Psoas muscle (tissue), 8 donors: Measurements from ENCODE around the gene EIF4EBP2. TPM values are rescaled to one million over a fixed set of nuclear protein-coding genes. Genes with fewer than 3 reads are reported as not detected.

ENCODE experiments used
- ATAC-seq, 4 donors: fragments of 200-7000 bp; cut with Tn5 transposase; one replicate each; pipeline ENCODE4 v1.9.1; 2020; ENCODE audit warnings: moderate library complexity in 3 of 4, mild to moderate bottlenecking in 2 of 4
- DNase-seq, 2 donors: peaks; one replicate each; pipeline ENCODE4 v3.0.0-alpha.2; 2020
- H3K27ac ChIP-seq: fragments of 200-600 bp; one replicate; pipeline ENCODE4 v1.8.0; 2022
- H3K27me3 ChIP-seq, 3 donors: fragments of 200-600 bp in 1 of 3; one replicate each; pipeline versions ENCODE4 v1.6.1 to v1.8.0; 2013 to 2022; ENCODE audit warnings: low read length in 2 of 3, mild to moderate bottlenecking in 2 of 3, moderate library complexity in 1 of 3; ENCODE audit not compliant: insufficient read depth in 3 of 3
- H3K36me3 ChIP-seq, 2 donors: fragments of 200-600 bp in 1 of 2; one replicate each; pipeline versions ENCODE4 v1.6.1 to v1.8.0; 2013 to 2022; ENCODE audit warnings: low read depth in 1 of 2, mild to moderate bottlenecking in 1 of 2, moderate library complexity in 1 of 2; ENCODE audit not compliant: insufficient read depth in 1 of 2
- H3K4me1 ChIP-seq: fragments of 200-600 bp; one replicate; pipeline ENCODE4 v1.8.0; 2022
- H3K4me3 ChIP-seq: fragments of 200-600 bp; one replicate; pipeline ENCODE4 v1.8.0; 2022; ENCODE audit warnings: mild to moderate bottlenecking
- H3K9me3 ChIP-seq: fragments of 200-600 bp; one replicate; pipeline ENCODE4 v1.8.0; 2022
- CTCF ChIP-seq: fragments of 200-600 bp; IDR thresholded peaks from one replicate; pipeline ENCODE4 v1.8.0; 2022; ENCODE audit warnings: antibody characterized with exemption
- WGBS, 3 donors: extraction: QIAGEN DNeasy Blood & Tissue Kit; methylation state at CpG; one replicate each; pipeline versions ENCODE4 v1.1.6 to v1.1.7; 2013; 5-methylcytosine and 5-hydroxymethylcytosine counted together
- intact Hi-C, 2 donors: fragments of 100-400 bp; cut with DNase I; formaldehyde crosslinking; loops; one replicate each; pipeline versions ENCODE4 v1.11.0 to v1.14.2; 2022
- polyA plus RNA-seq, 3 donors: library from polyadenylated mRNA; stranded (reverse); fragments of 200-250 nt; gene quantifications; one replicate each; pipeline ENCODE4 v1.2.3, GENCODE V29; 2013
- total RNA-seq, 4 donors: library from RNA; stranded (reverse); fragmentation: NEBNext Ultra II Directional in 2 of 4; extraction: Animal tissue kit (Norgen Biotek cat#: 25700) in 2 of 4; gene quantifications; one replicate each; pipeline versions ENCODE4 v1.2.1 to v1.2.4, GENCODE V29; 2021 to 2023
- donor health status: healthy with polysubstance abuse.
- donor health status: DM: no; HTN: no; CAD: no; lungs with moderate emphysema.
- donor health status: Bipolar disorder and iron deficiency.
- donor health status: healthy.
- donor health status: DM: yes; HTN: yes; CAD: no.
- donor health status: DM: no; HTN: no; CAD: no.
- donor health status: DM: no; HTN: no; CAD: no.
- donor health status: DM: yes; HTN: yes; CAD: no.

EIF4EBP2 gene
- total and polyA plus RNA-seq, 7 donors = 13.0 to 76.6 (median 49.5) TPM

GRCh38 chr10:70430493-70431445 lies 26.8 kb downstream of the EIF4EBP2 start:
- intact Hi-C loops = no loop called here
- H3K4me1 ChIP-seq = peaks cover 56% of the 10 kb centered on the region
- DNase-seq (peak; percentile 62 to 80), ATAC-seq (peak; percentile 82 to 89 (median 88))
- H3K27me3 ChIP-seq = no peaks in the 10 kb centered on the region
- H3K4me3 ChIP-seq = no peak overlapping the region
- no peaks in the 10 kb centered on the region for H3K9me3 ChIP-seq
- 11 to 14% (median 14%) methylated on average over 6 of the region's 6 CpGs for WGBS, 3 donors
- H3K27ac ChIP-seq = peak overlapping the region; percentile 74
- peaks cover 0 to 31% of the 10 kb centered on the region in 2 donors for H3K36me3 ChIP-seq
- TF ChIP-seq CTCF = peak; percentile 12

GRCh38 chr10:70432101-70432500 lies 28.2 kb downstream of the EIF4EBP2 start:
- H3K9me3 ChIP-seq = no peaks in the 10 kb centered on the region
- intact Hi-C loops = no loop called here
- no peaks in the 10 kb centered on the region for H3K27me3 ChIP-seq
- no peak overlapping the region for H3K4me3 ChIP-seq
- DNase-seq (no peak), ATAC-seq (no peak)
- H3K27ac ChIP-seq = peak overlapping the region; percentile 74
- peaks cover 0 to 18% of the 10 kb centered on the region in 2 donors for H3K36me3 ChIP-seq
- peaks cover 43% of the 10 kb centered on the region for H3K4me1 ChIP-seq
- 52 to 71% (median 58%) methylated on average over 4 of the region's 4 CpGs for WGBS, 3 donors
- TF ChIP-seq CTCF = no peak

- 61 to 68% (median 67%) methylated on average over 6 of the region's 6 CpGs for WGBS, 3 donors
Measured at GRCh38 chr10:70432561-70433263, 28.8 kb downstream of the EIF4EBP2 start.

GRCh38 chr10:70433581-70434280 lies 29.8 kb downstream of the EIF4EBP2 start:
- H3K4me3 ChIP-seq = no peak overlapping the region
- no peaks in the 10 kb centered on the region for H3K9me3 ChIP-seq
- WGBS, 3 donors = 57 to 79% (median 61%) methylated on average over 9 of the region's 9 CpGs
- no peak for DNase-seq
- H3K27ac ChIP-seq = no peak overlapping the region
- TF ChIP-seq CTCF = no peak
- ATAC-seq = no peak
- intact Hi-C loops = no loop called here
- H3K4me1 ChIP-seq = peaks cover 32% of the 10 kb centered on the region
- H3K36me3 ChIP-seq = peaks cover 0 to 5% of the 10 kb centered on the region in 2 donors
- H3K27me3 ChIP-seq = no peaks in the 10 kb centered on the region

More at GRCh38 chr10:70432561-70433263, 28.8 kb downstream of the EIF4EBP2 start:
- TF ChIP-seq CTCF = no peak
- DNase-seq (no peak), ATAC-seq (no peak)
- Histone ChIP-seq H3K4me3 (no peak overlapping the region), H3K9me3 (no peaks in the 10 kb centered on the region), H3K27me3 (no peaks in the 10 kb centered on the region), H3K27ac (no peak overlapping the region), H3K36me3 (peaks cover 0 to 15% of the 10 kb centered on the region in 2 donors), H3K4me1 (peaks cover 37% of the 10 kb centered on the region)
- intact Hi-C loops = no loop called here
